Astrocyte (in vitro differentiated cells and primary cell): ENCODE data around the gene FHAD1.

Experiments used
- EZH2 ChIP-seq: IDR thresholded peaks from 2 replicates; pipeline ENCODE4 v1.6.1; 2012; ENCODE audit warnings: mild to moderate bottlenecking, low read length, inconsistent platforms; ENCODE audit not compliant: insufficient read depth
- TF ChIP-seq, protein P1 (sequence below): IDR thresholded peaks from 2 replicates; pipeline ENCODE4 v1.5.1; 2011; ENCODE audit warnings: low read depth, mild to moderate bottlenecking, inconsistent platforms, low read length, moderate library complexity; ENCODE audit not compliant: insufficient read depth

DNA sequence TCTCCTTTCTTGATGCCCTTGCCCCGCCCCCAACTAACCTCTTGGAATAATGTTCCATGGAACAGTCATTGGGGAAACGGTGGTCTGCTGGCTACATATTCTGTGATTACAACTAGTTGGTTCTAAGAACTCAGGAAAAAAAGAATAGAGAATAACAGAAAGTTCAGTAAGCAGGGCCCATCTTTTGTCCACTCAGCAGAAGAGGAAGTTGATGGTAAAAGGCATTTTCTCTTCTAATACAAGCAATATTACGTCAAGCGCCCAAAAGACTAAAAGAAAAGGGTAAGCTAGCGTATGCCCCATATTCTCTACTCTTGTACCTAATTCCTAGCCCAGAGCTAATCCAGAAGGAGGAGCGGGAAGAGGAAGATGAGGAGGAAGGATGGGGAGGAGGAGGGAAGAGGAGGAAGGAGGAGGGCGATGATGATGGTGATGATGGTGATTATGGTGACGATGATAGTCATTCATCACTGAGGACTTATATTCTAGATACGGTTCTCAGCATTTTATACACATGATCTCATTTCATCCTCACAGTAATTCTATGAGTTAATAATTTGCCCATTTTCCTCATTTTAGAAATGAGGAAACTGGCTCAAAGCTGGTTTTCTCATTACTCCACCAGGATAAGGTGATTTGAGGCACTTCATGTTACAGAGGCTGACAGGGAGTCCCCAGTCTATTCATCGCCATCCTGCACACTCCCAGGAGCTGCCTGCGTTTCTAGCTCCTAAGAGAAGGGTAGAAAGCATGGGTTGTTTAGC, 86.1 kb downstream of the FHAD1 start:
- TF ChIP-seq, protein P1, sequence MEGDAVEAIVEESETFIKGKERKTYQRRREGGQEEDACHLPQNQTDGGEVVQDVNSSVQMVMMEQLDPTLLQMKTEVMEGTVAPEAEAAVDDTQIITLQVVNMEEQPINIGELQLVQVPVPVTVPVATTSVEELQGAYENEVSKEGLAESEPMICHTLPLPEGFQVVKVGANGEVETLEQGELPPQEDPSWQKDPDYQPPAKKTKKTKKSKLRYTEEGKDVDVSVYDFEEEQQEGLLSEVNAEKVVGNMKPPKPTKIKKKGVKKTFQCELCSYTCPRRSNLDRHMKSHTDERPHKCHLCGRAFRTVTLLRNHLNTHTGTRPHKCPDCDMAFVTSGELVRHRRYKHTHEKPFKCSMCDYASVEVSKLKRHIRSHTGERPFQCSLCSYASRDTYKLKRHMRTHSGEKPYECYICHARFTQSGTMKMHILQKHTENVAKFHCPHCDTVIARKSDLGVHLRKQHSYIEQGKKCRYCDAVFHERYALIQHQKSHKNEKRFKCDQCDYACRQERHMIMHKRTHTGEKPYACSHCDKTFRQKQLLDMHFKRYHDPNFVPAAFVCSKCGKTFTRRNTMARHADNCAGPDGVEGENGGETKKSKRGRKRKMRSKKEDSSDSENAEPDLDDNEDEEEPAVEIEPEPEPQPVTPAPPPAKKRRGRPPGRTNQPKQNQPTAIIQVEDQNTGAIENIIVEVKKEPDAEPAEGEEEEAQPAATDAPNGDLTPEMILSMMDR = no peak
- no peak for TF ChIP-seq EZH2
